SJCRH30 (cell line): Measurements from ENCODE around the gene SEC11A. TPM values are rescaled to one million over a fixed set of nuclear protein-coding genes. Genes with fewer than 3 reads are reported as not detected.

Experiments
- DNase-seq, 2 experiments: peaks; one replicate each; pipeline ENCODE4 v3.0.0-alpha.2; 2015 to 2020
- H3K27ac ChIP-seq: fragments of 250-450 bp; sonication (Bioruptor Pico); 2 replicates; pipeline ENCODE4 v1.5.1; 2020; ENCODE audit warnings: mild to moderate bottlenecking, moderate library complexity
- H3K27me3 ChIP-seq: fragments of 250-450 bp; sonication (Bioruptor Pico); 2 replicates; pipeline ENCODE4 v1.5.1; 2020; ENCODE audit warnings: mild to moderate bottlenecking, moderate library complexity
- H3K36me3 ChIP-seq: fragments of 250-450 bp; sonication (Bioruptor Pico); 2 replicates; pipeline ENCODE4 v1.5.1; 2020; ENCODE audit warnings: mild to moderate bottlenecking, moderate library complexity
- H3K4me1 ChIP-seq: fragments of 250-450 bp; sonication (Bioruptor Pico); 2 replicates; pipeline ENCODE4 v1.5.1; 2020; ENCODE audit warnings: mild to moderate bottlenecking, moderate library complexity
- H3K4me3 ChIP-seq: fragments of 250-450 bp; sonication (Bioruptor Pico); 2 replicates; pipeline ENCODE4 v1.5.1; 2020; ENCODE audit warnings: mild to moderate bottlenecking, moderate library complexity
- H3K9me3 ChIP-seq: fragments of 250-450 bp; sonication (Bioruptor Pico); replicated peaks from 2 replicates; pipeline ENCODE4 v1.5.1; 2020; ENCODE audit warnings: mild to moderate bottlenecking, moderate library complexity
- total RNA-seq: library from RNA; depleted of rRNA; stranded (reverse); fragments of >200 nt; shearing (Covaris generic); gene quantifications from 2 replicates; pipeline ENCODE4 v1.2.3, GENCODE V29; 2014; rRNA removed

Gene SEC11A
- total RNA-seq, 1 experiment from 2014 or later, result 277 TPM

DNA sequence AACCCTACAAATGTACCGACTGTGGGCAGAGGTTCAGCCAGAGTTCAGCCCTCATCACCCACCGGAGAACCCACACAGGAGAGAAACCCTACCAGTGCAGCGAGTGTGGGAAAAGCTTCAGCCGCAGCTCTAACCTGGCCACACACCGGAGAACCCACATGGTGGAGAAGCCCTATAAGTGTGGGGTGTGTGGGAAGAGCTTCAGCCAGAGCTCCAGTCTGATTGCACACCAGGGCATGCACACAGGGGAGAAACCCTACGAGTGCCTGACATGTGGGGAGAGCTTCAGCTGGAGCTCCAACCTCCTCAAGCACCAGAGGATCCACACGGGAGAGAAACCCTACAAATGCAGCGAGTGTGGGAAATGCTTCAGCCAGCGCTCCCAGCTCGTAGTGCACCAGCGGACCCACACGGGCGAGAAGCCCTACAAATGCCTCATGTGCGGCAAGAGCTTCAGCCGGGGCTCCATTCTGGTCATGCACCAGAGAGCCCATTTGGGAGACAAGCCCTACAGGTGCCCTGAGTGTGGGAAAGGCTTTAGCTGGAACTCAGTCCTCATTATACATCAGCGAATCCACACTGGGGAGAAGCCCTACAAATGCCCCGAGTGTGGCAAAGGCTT, 94.5 kb downstream of the SEC11A start:
- H3K4me1 ChIP-seq, result no peaks in the 10 kb centered on the region
- DNase-seq, result no peak
- H3K36me3 ChIP-seq, result peaks cover 30% of the 10 kb centered on the region
- no peak overlapping the region for H3K4me3 ChIP-seq
- no peaks in the 10 kb centered on the region for H3K27me3 ChIP-seq
- peaks cover 15% of the 10 kb centered on the region for H3K9me3 ChIP-seq
- no peak overlapping the region for H3K27ac ChIP-seq

DNA sequence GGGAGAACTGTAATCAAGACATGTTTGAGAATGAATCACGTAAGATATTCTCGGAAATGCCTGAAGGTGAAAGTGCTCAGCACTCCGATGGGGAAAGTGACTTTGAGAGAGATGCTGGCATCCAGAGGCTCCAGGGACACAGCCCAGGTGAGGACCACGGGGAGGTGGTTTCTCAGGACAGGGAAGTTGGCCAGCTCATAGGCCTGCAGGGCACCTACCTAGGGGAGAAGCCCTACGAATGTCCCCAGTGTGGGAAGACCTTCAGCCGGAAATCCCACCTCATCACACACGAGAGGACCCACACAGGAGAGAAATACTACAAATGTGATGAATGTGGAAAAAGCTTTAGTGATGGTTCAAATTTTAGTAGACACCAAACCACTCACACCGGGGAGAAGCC, 95.3 kb downstream of the SEC11A start:
- Histone ChIP-seq H3K9me3 (peaks cover 15% of the 10 kb centered on the region), H3K4me3 (no peak overlapping the region), H3K4me1 (no peaks in the 10 kb centered on the region), H3K27ac (no peak overlapping the region), H3K36me3 (peaks cover 30% of the 10 kb centered on the region), H3K27me3 (no peaks in the 10 kb centered on the region)
- no peak for DNase-seq

Other genes with a start within 250 kb of the SEC11A start
- 10.5 and 16.4 TPM in 2 replicates for gene ZSCAN2, start 115.1 kb downstream of the SEC11A start, total RNA-seq
- gene WDR73, start 61.9 kb downstream of the SEC11A start, total RNA-seq, result 22.0 and 26.3 TPM in 2 replicates
- gene NMB, start 57.9 kb downstream of the SEC11A start, total RNA-seq, result 4.2 and 4.4 TPM in 2 replicates
- gene ZNF592, start 32.5 kb upstream of the SEC11A start, total RNA-seq, result 12.6 and 13.0 TPM in 2 replicates
- gene ALPK3, start 101.2 kb upstream of the SEC11A start, total RNA-seq, result 35.9 and 49.9 TPM in 2 replicates
- gene SLC28A1, start 168.5 kb upstream of the SEC11A start, total RNA-seq, result not detected in 2 replicates